Trophoblast cell (in vitro differentiated cells and primary cell): Measurements from ENCODE around the gene STK25.

Experiments
- DNase-seq, 2 donors: peaks; one replicate each; pipeline ENCODE4 v3.0.0-alpha.2; 2016
- H2AFZ ChIP-seq: 2 replicates; pipeline ENCODE4 v1.6.1; 2013; ENCODE audit warnings: low read length, moderate library complexity, mild to moderate bottlenecking; ENCODE audit not compliant: insufficient read depth, poor library complexity
- H2AK5ac ChIP-seq: 2 replicates; pipeline ENCODE4 v1.6.1; 2013; ENCODE audit warnings: mild to moderate bottlenecking, low read length
- H2BK120ac ChIP-seq: 2 replicates; pipeline ENCODE4 v1.6.1; 2013; ENCODE audit warnings: low read length, mild to moderate bottlenecking, moderate library complexity; ENCODE audit not compliant: insufficient read depth, poor library complexity
- H2BK12ac ChIP-seq: 2 replicates; pipeline ENCODE4 v1.6.1; 2013; ENCODE audit warnings: mild to moderate bottlenecking, low read length, moderate library complexity
- H2BK5ac ChIP-seq: 2 replicates; pipeline ENCODE4 v1.6.1; 2013; ENCODE audit warnings: low read length, low read depth, moderate library complexity, mild to moderate bottlenecking; ENCODE audit not compliant: poor library complexity
- H3K14ac ChIP-seq: 2 replicates; pipeline ENCODE4 v1.6.1; 2013; ENCODE audit warnings: mild to moderate bottlenecking, low read length
- H3K18ac ChIP-seq: 2 replicates; pipeline ENCODE4 v1.6.1; 2013; ENCODE audit warnings: mild to moderate bottlenecking, low read length
- H3K23ac ChIP-seq: 2 replicates; pipeline ENCODE4 v1.6.1; 2013; ENCODE audit warnings: low read length
- H3K27ac ChIP-seq: 2 replicates; pipeline ENCODE4 v1.5.1; 2013; ENCODE audit warnings: low read depth, mild to moderate bottlenecking, inconsistent platforms, low read length, moderate library complexity
- H3K27me3 ChIP-seq: 2 replicates; pipeline ENCODE4 v1.6.1; 2013; ENCODE audit warnings: inconsistent platforms, mild to moderate bottlenecking, low read length, moderate library complexity; ENCODE audit not compliant: insufficient read depth
- H3K36me3 ChIP-seq, 2 experiments: 1 replicate in 1 of 2; 2 replicates in 1 of 2; pipeline ENCODE4 v1.6.1; 2013; ENCODE audit warnings: low read length in 2 of 2, mild to moderate bottlenecking in 2 of 2, moderate library complexity in 1 of 2; ENCODE audit not compliant: insufficient read depth in 2 of 2, control insufficient read depth in 1 of 2
- H3K4ac ChIP-seq: 2 replicates; pipeline ENCODE4 v1.6.1; 2013; ENCODE audit warnings: low read depth, mild to moderate bottlenecking, low read length, moderate library complexity
- H3K4me1 ChIP-seq, 2 experiments: 1 replicate in 1 of 2; 2 replicates in 1 of 2; pipeline ENCODE4 v1.6.1; 2013; ENCODE audit warnings: low read length in 2 of 2, mild to moderate bottlenecking in 2 of 2, moderate library complexity in 1 of 2; ENCODE audit not compliant: insufficient read depth in 2 of 2, control insufficient read depth in 1 of 2
- H3K4me2 ChIP-seq: 2 replicates; pipeline ENCODE4 v1.6.1; 2013; ENCODE audit warnings: inconsistent platforms, mild to moderate bottlenecking, low read length, moderate library complexity
- H3K4me3 ChIP-seq: 2 replicates; pipeline ENCODE4 v1.5.1; 2013; ENCODE audit warnings: mild to moderate bottlenecking, low read depth, low read length, inconsistent platforms
- H3K79me1 ChIP-seq: one replicate; pipeline ENCODE4 v1.6.1; 2013; ENCODE audit warnings: low read length
- H3K79me2 ChIP-seq: 2 replicates; pipeline ENCODE4 v1.6.1; 2013; ENCODE audit warnings: low read length, mild to moderate bottlenecking; ENCODE audit not compliant: control insufficient read depth, insufficient read depth, poor library complexity
- H3K9ac ChIP-seq: 2 replicates; pipeline ENCODE4 v1.6.1; 2013; ENCODE audit warnings: mild to moderate bottlenecking, low read length
- H3K9me3 ChIP-seq: 2 replicates; pipeline ENCODE4 v1.6.1; 2013; ENCODE audit warnings: low read depth, mild to moderate bottlenecking, control low read depth, inconsistent platforms, low read length; ENCODE audit not compliant: insufficient read depth
- H4K12ac ChIP-seq: 2 replicates; pipeline ENCODE4 v1.6.1; 2013; ENCODE audit warnings: low read depth, mild to moderate bottlenecking, low read length, moderate library complexity
- H4K8ac ChIP-seq: 2 replicates; pipeline ENCODE4 v1.6.1; 2013; ENCODE audit warnings: low read depth, mild to moderate bottlenecking, low read length, moderate library complexity
- H4K91ac ChIP-seq: one replicate; pipeline ENCODE4 v1.6.1; 2013; ENCODE audit warnings: low read depth, mild to moderate bottlenecking, low read length, moderate library complexity
- WGBS: extraction: QIAGEN DNeasy Blood & Tissue Kit; methylation state at CpG from one replicate; pipeline ENCODE4 v1.1.7; 2013; ENCODE audit warnings: missing lambda C conversion rate; ENCODE audit not compliant: insufficient read length, insufficient coverage; ENCODE audit errors: extremely low coverage; 5-methylcytosine and 5-hydroxymethylcytosine counted together

The STK25 gene

GRCh38 chr2:241495172-241496002 lies 13.0 kb downstream of the STK25 start:
- H3K9ac ChIP-seq: no peak overlapping the region
- no peak overlapping the region for H3K27ac ChIP-seq
- H2BK5ac ChIP-seq: no peak overlapping the region
- H4K91ac ChIP-seq: no peak overlapping the region
- no peaks in the 10 kb centered on the region for H3K79me2 ChIP-seq
- no peak overlapping the region for H2BK12ac ChIP-seq
- no peaks in the 10 kb centered on the region for H3K27me3 ChIP-seq
- no peak overlapping the region for H3K18ac ChIP-seq
- H3K4me3 ChIP-seq: no peak overlapping the region
- H3K23ac ChIP-seq: no peak overlapping the region
- H2BK120ac ChIP-seq: no peak overlapping the region
- H3K4me2 ChIP-seq: no peak overlapping the region
- H2AK5ac ChIP-seq: no peak overlapping the region
- no peak overlapping the region for H3K14ac ChIP-seq
- no peak overlapping the region for H2AFZ ChIP-seq
- H3K79me1 ChIP-seq: no peaks in the 10 kb centered on the region
- H3K4ac ChIP-seq: no peak overlapping the region
- H3K36me3 ChIP-seq: peaks cover 75 to 77% of the 10 kb centered on the region in 2 experiments
- no CpG with 5 or more reads among the region's 34 CpGs for WGBS
- no peaks in the 10 kb centered on the region for H3K4me1 ChIP-seq
- no peak overlapping the region for H4K12ac ChIP-seq
- no peak overlapping the region for H4K8ac ChIP-seq
- no peak for DNase-seq
- H3K9me3 ChIP-seq: peaks cover 5% of the 10 kb centered on the region

- Histone ChIP-seq H3K9me3 (peaks cover 5% of the 10 kb centered on the region), H3K4me3 (no peak overlapping the region), H2BK120ac (no peak overlapping the region), H3K23ac (no peak overlapping the region), H4K91ac (no peak overlapping the region), H3K18ac (no peak overlapping the region), H4K12ac (no peak overlapping the region), H2AK5ac (no peak overlapping the region), H3K14ac (no peak overlapping the region), H3K4ac (no peak overlapping the region), H3K27ac (no peak overlapping the region), H4K8ac (no peak overlapping the region), H3K27me3 (no peaks in the 10 kb centered on the region), H3K9ac (no peak overlapping the region), H2BK12ac (no peak overlapping the region), H2AFZ (no peak overlapping the region), H3K4me2 (no peak overlapping the region), H3K4me1 (no peaks in the 10 kb centered on the region), H3K36me3 (peaks cover 67 to 72% of the 10 kb centered on the region in 2 experiments), H3K79me1 (no peaks in the 10 kb centered on the region), H3K79me2 (no peaks in the 10 kb centered on the region), H2BK5ac (no peak overlapping the region)
- no peak for DNase-seq
- no CpG with 5 or more reads among the region's 16 CpGs for WGBS
These were observed 14.0 kb downstream of the STK25 start for GRCh38 chr2:241494311-241494908.

- Histone ChIP-seq H3K4me2 (no peak overlapping the region), H3K9ac (no peak overlapping the region)
- WGBS: no CpG with 5 or more reads among the region's 10 CpGs
These were observed 15.3 kb downstream of the STK25 start for GRCh38 chr2:241493092-241493491.

DNA sequence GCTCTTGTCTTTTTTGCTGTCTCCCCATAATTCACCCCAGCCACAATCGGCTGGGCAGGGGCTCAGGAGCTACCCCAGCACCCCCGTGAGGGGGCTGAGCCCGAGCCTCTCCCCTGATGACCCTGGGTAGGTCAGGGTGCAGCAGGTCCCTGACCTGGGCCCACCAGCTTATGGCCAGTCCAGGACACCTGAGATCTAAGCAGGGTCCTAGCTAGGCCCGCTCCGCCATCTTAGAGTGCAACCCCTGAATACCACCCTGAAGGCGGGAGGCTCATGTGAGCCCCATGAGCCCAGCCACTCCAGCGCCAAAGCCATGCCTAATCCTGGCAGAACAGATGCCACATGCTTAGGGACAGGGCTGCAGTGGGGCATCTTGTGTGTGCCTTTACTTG lies 16.2 kb downstream of the STK25 start:
- no CpG with 5 or more reads among the region's 7 CpGs for WGBS

More at GRCh38 chr2:241493092-241493491, 15.3 kb downstream of the STK25 start:
- Histone ChIP-seq H2BK120ac (no peak overlapping the region), H3K18ac (no peak overlapping the region), H3K27me3 (no peaks in the 10 kb centered on the region), H3K36me3 (peaks cover 54 to 59% of the 10 kb centered on the region in 2 experiments), H3K9me3 (peaks cover 5% of the 10 kb centered on the region), H3K4ac (no peak overlapping the region), H2AFZ (no peak overlapping the region), H4K12ac (no peak overlapping the region), H3K23ac (no peak overlapping the region), H3K27ac (no peak overlapping the region), H3K79me1 (no peaks in the 10 kb centered on the region), H4K8ac (no peak overlapping the region), H2BK12ac (no peak overlapping the region), H3K14ac (no peak overlapping the region), H3K4me1 (no peaks in the 10 kb centered on the region), H2BK5ac (no peak overlapping the region), H4K91ac (no peak overlapping the region), H3K4me3 (no peak overlapping the region), H2AK5ac (no peak overlapping the region), H3K79me2 (no peaks in the 10 kb centered on the region)
- no peak for DNase-seq

More for the DNA sequence above, 16.2 kb downstream of the STK25 start:
- H3K4me2 ChIP-seq: no peak overlapping the region
- no peak overlapping the region for H4K12ac ChIP-seq
- H3K9ac ChIP-seq: no peak overlapping the region
- no peaks in the 10 kb centered on the region for H3K79me2 ChIP-seq
- DNase-seq: no peak
- H2BK5ac ChIP-seq: no peak overlapping the region
- H2AK5ac ChIP-seq: no peak overlapping the region
- no peak overlapping the region for H4K91ac ChIP-seq
- no peak overlapping the region for H3K23ac ChIP-seq
- no peak overlapping the region for H2BK120ac ChIP-seq
- H3K4me3 ChIP-seq: no peak overlapping the region
- no peak overlapping the region for H3K14ac ChIP-seq
- no peak overlapping the region for H3K4ac ChIP-seq
- H3K36me3 ChIP-seq: peaks cover 46 to 52% of the 10 kb centered on the region in 2 experiments
- H2BK12ac ChIP-seq: no peak overlapping the region
- H3K18ac ChIP-seq: no peak overlapping the region
- no peaks in the 10 kb centered on the region for H3K79me1 ChIP-seq
- no peaks in the 10 kb centered on the region for H3K4me1 ChIP-seq
- H2AFZ ChIP-seq: no peak overlapping the region
- H3K27ac ChIP-seq: no peak overlapping the region
- H4K8ac ChIP-seq: no peak overlapping the region
- no peaks in the 10 kb centered on the region for H3K27me3 ChIP-seq
- peaks cover 2% of the 10 kb centered on the region for H3K9me3 ChIP-seq
